Measurements from ENCODE around the gene KRTAP29-1.

KRTAP29-1 gene

DNA sequence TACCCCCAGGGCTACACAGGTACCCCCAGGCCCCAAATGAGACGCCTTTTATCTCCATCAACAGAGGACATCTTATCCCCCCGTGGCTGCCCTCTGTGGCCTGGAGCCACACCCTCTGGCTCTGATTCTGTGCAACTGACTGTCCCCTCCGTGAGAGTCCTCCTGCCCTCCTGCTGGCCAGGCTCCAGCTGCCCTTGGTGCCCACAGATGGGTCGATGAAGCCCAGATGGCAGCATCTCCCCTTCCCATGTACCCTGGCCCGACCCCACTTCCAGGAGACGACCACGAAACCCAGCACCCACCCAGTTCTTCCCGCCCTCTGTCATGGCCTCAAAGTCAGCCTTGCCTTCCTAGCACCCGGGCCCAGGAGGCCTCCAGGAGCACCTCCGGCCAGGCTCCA, 22.5 kb upstream of the KRTAP29-1 start:
- Histone ChIP-seq H3K27me3 (ENCODE audit: insufficient read depth, low read length, poor library complexity) (no peaks in the 10 kb centered on the region), H4K20me1 (ENCODE audit: insufficient read depth, low read length) (no peaks in the 10 kb centered on the region; the same call in 1 of the 2 replicates), H3K9ac (ENCODE audit: low read depth, low read length) (no peak overlapping the region), H3K27ac (ENCODE audit: low read length) (no peak overlapping the region), H3K4me3 (ENCODE audit: low read depth in 1 of 2, low read length in 2 of 2) (no peak overlapping the region), H2AFZ (ENCODE audit: low read depth, low read length) (no peak overlapping the region), H3K36me3 (ENCODE audit: insufficient read depth, low read length) (no peaks in the 10 kb centered on the region), H3K4me2 (ENCODE audit: insufficient read depth, low read length) (no peak overlapping the region), H3K4me1 (ENCODE audit: insufficient read depth, low read length) (no peaks in the 10 kb centered on the region), H3K79me2 (ENCODE audit: insufficient read depth, low read length) (no peaks in the 10 kb centered on the region), H3K9me3 (ENCODE audit: insufficient read depth, low read length, severe bottlenecking) (no peaks in the 10 kb centered on the region)
- TF ChIP-seq, protein P1, sequence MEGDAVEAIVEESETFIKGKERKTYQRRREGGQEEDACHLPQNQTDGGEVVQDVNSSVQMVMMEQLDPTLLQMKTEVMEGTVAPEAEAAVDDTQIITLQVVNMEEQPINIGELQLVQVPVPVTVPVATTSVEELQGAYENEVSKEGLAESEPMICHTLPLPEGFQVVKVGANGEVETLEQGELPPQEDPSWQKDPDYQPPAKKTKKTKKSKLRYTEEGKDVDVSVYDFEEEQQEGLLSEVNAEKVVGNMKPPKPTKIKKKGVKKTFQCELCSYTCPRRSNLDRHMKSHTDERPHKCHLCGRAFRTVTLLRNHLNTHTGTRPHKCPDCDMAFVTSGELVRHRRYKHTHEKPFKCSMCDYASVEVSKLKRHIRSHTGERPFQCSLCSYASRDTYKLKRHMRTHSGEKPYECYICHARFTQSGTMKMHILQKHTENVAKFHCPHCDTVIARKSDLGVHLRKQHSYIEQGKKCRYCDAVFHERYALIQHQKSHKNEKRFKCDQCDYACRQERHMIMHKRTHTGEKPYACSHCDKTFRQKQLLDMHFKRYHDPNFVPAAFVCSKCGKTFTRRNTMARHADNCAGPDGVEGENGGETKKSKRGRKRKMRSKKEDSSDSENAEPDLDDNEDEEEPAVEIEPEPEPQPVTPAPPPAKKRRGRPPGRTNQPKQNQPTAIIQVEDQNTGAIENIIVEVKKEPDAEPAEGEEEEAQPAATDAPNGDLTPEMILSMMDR (IDR thresholded peaks at IDR 0.05; ENCODE audit: borderline replicate concordance, extremely low read depth, low read length, poor library complexity, severe bottlenecking): no peak
- TF ChIP-seq EZH2 (IDR thresholded peaks at IDR 0.05; ENCODE audit: borderline replicate concordance, low read depth, low read length, severe bottlenecking): no peak
- ATAC-seq (ENCODE audit: insufficient read depth, low read depth): no peak
- no peak for DNase-seq

DNA sequence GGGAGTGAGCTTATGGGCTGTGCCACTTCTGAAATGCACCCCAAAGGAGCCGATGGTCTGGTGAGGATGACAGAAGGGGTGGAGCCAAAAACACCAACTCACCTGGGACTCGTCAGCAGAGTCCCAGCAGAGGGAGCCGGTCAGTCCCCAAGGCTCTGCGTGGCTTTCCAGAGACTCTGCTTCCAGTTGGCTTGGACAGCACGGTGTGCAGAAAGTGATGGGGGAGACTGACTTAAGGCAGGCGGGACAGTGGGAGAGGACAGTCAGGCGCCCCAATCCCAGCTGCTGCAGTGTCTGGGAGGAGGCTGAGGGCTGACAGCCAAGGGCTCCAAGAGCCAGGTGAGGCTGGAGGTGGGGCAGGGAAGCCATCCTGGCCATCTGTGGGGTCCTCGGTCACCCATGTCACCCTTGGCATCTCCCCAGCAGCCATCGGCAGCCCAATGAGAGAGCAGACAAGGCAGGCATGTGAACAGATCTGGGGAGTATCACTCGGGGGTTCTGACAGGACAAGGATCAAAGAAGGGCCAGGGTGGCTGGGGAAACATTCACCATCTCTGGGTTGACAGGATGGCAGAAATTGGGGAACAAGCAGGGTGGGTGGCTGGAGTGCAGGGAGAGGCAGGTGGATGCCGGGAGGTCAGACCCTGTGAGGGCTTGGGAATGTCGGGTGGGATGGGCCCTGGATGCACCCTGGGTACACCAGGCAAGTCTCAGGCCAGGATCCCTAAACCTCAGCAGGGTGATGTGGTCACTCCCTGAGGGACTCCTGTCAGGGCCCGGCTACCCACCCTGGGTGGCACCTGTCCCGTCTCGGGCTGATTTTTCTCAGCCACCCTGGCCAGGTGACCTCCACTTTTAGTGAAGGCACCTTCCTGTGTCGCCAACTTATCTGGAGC, 21.8 kb upstream of the KRTAP29-1 start:
- H3K4me3 ChIP-seq (ENCODE audit: low read depth in 1 of 2, low read length in 2 of 2): no peak overlapping the region
- H3K4me2 ChIP-seq (ENCODE audit: insufficient read depth, low read length): no peak overlapping the region
- TF ChIP-seq EZH2 (IDR thresholded peaks at IDR 0.05; ENCODE audit: borderline replicate concordance, low read depth, low read length, severe bottlenecking): no peak
- H3K27me3 ChIP-seq (ENCODE audit: insufficient read depth, low read length, poor library complexity): no peaks in the 10 kb centered on the region
- DNase-seq: no peak
- no peaks in the 10 kb centered on the region for H3K4me1 ChIP-seq (ENCODE audit: insufficient read depth, low read length)
- no peak overlapping the region for H3K9ac ChIP-seq (ENCODE audit: low read depth, low read length)
- H4K20me1 ChIP-seq (ENCODE audit: insufficient read depth, low read length): no peaks in the 10 kb centered on the region; the same call in 1 of the 2 replicates
- H2AFZ ChIP-seq (ENCODE audit: low read depth, low read length): no peak overlapping the region
- no peaks in the 10 kb centered on the region for H3K79me2 ChIP-seq (ENCODE audit: insufficient read depth, low read length)
- no peaks in the 10 kb centered on the region for H3K36me3 ChIP-seq (ENCODE audit: insufficient read depth, low read length)
- H3K27ac ChIP-seq (ENCODE audit: low read length): no peak overlapping the region
- H3K9me3 ChIP-seq (ENCODE audit: insufficient read depth, low read length, severe bottlenecking): no peaks in the 10 kb centered on the region
- ATAC-seq (ENCODE audit: insufficient read depth, low read depth): no peak

DNA sequence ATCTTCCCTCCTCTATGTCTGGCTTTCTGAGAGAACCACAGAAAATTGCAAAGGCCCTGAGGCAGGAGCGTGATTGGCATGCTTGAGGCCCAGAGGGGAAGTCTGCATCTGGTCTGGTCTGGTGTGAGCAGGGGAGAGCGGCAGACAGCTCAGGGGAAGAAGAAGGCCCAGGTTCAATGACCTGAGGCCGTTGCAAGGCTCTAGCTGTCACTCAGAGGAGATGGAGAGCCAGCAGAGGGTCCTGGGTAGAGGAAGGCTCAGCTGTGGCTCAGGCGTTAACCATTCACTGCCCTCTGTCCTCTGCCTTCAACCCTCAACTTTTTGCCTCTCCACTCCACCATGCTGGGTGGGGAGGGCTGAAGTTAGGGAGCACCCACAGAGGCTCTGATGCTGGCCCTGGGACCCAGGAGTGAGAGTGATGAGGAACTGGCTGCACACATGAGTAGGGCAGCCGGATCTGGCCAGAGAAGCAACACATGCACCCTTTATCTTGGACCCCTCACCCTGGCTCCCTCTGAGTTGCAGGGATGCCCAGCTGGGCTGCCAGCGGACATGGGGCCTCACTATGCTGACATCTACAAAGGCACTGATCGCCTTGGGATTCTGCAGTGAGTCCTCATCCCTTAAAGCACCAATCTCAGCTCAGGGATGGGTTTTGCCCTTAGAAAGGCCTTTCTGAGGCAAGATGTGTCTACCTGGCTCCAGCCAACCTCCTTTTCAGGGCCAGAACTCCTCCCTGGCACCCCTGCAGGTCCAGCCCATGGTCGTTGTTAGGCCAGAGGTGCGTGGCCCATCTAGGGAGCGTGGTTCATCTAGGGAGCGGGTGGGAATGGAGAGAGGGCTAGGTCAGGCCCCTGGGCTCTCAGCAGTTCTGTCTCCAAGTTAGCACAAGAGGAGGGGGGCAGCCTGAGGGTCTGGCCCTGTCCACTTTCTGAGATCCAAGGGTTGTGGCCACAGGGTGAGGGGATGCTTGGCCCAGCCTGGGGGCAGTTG, 20.5 kb upstream of the KRTAP29-1 start:
- H3K4me1 ChIP-seq (ENCODE audit: insufficient read depth, low read length): no peaks in the 10 kb centered on the region
- ATAC-seq (ENCODE audit: insufficient read depth, low read depth): no peak

More for the DNA sequence above, 20.5 kb upstream of the KRTAP29-1 start:
- Histone ChIP-seq H3K4me3 (ENCODE audit: low read depth in 1 of 2, low read length in 2 of 2) (no peak overlapping the region), H4K20me1 (ENCODE audit: insufficient read depth, low read length) (no peaks in the 10 kb centered on the region; the same call in 1 of the 2 replicates), H3K79me2 (ENCODE audit: insufficient read depth, low read length) (no peaks in the 10 kb centered on the region), H3K36me3 (ENCODE audit: insufficient read depth, low read length) (no peaks in the 10 kb centered on the region), H3K27me3 (ENCODE audit: insufficient read depth, low read length, poor library complexity) (no peaks in the 10 kb centered on the region), H3K4me2 (ENCODE audit: insufficient read depth, low read length) (no peak overlapping the region), H3K27ac (ENCODE audit: low read length) (no peak overlapping the region), H3K9ac (ENCODE audit: low read depth, low read length) (no peak overlapping the region), H3K9me3 (ENCODE audit: insufficient read depth, low read length, severe bottlenecking) (no peaks in the 10 kb centered on the region), H2AFZ (ENCODE audit: low read depth, low read length) (no peak overlapping the region)
- DNase-seq: no peak
- TF ChIP-seq EZH2 (IDR thresholded peaks at IDR 0.05; ENCODE audit: borderline replicate concordance, low read depth, low read length, severe bottlenecking): no peak
- TF ChIP-seq, protein P1 (IDR thresholded peaks at IDR 0.05; ENCODE audit: borderline replicate concordance, extremely low read depth, low read length, poor library complexity, severe bottlenecking): no peak

All from DND-41 (cell line).